Sigmoid colon (tissue), 3 donors: ENCODE measurements around the gene COX5B.

ENCODE experiments used
- POLR2A ChIP-seq, 2 donors: fragments of 450-650 bp; IDR thresholded peaks; one replicate each; pipeline ENCODE4 v1.6.1; 2016; ENCODE audit warnings: antibody characterized with exemption in 2 of 2, mild to moderate bottlenecking in 2 of 2, moderate library complexity in 2 of 2
- TF ChIP-seq, protein P1 (sequence below), 4 experiments: fragments of 450-650 bp in 3 of 4; fragments of 200-600 bp in 1 of 4; IDR thresholded peaks; one replicate each; pipeline ENCODE4 v1.5.1; 2016 to 2019; ENCODE audit warnings: antibody characterized with exemption in 4 of 4, mild to moderate bottlenecking in 3 of 4, moderate library complexity in 2 of 4

DNA sequence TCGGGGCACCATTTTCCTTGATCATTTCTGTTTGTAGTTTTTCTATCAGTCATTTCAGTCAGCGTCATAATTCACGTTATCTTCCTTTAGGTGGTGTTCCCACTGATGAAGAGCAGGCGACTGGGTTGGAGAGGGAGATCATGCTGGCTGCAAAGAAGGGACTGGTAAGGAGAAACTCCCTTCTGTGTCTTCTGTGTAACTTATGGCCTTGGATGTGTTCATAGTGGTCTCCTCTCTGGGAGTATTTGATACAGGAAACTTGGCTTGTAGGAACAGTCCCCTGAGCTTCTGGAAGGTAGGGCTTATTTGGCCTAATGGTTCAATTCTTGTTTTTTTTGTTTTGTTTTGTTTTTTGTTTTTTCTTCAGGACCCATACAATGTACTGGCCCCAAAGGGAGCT is 1.1 kb downstream of the COX5B start:
- TF ChIP-seq, protein P1, sequence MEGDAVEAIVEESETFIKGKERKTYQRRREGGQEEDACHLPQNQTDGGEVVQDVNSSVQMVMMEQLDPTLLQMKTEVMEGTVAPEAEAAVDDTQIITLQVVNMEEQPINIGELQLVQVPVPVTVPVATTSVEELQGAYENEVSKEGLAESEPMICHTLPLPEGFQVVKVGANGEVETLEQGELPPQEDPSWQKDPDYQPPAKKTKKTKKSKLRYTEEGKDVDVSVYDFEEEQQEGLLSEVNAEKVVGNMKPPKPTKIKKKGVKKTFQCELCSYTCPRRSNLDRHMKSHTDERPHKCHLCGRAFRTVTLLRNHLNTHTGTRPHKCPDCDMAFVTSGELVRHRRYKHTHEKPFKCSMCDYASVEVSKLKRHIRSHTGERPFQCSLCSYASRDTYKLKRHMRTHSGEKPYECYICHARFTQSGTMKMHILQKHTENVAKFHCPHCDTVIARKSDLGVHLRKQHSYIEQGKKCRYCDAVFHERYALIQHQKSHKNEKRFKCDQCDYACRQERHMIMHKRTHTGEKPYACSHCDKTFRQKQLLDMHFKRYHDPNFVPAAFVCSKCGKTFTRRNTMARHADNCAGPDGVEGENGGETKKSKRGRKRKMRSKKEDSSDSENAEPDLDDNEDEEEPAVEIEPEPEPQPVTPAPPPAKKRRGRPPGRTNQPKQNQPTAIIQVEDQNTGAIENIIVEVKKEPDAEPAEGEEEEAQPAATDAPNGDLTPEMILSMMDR (IDR thresholded peaks at IDR 0.05): no peak
- TF ChIP-seq POLR2A (IDR thresholded peaks at IDR 0.05): no peak
